22Rv1 (cell line): ENCODE results near the gene PTPRC.

Experiments
- ZFX ChIP-seq: fragments of 450-650 bp; IDR thresholded peaks from 2 replicates; pipeline ENCODE4 v1.6.1; 2017; ENCODE audit warnings: antibody characterized with exemption, borderline replicate concordance
- TF ChIP-seq, protein P1 (sequence below): fragments of 450-650 bp; IDR thresholded peaks from 2 replicates; pipeline ENCODE4 v1.5.1; 2017; ENCODE audit warnings: mild to moderate bottlenecking

DNA sequence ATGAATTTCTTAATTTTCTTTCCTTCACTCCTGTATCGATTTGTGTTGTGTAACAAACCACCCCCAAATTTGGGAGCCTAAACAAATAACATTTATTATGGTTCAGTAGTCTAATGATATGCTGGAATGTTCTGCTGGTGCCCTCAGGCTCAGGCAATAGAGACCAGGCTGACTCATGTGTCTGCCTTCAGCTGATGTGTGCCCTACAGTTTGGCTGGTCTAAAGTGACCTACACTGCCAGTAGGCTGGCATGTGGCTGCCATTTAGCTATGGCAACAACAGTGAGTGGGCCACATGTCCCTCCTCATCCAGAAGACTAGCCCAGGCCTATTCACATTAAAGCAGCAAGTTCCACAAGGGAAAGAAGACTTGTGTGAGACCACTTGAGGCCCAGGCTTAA lies 115.8 kb downstream of the PTPRC start:
- TF ChIP-seq, protein P1, sequence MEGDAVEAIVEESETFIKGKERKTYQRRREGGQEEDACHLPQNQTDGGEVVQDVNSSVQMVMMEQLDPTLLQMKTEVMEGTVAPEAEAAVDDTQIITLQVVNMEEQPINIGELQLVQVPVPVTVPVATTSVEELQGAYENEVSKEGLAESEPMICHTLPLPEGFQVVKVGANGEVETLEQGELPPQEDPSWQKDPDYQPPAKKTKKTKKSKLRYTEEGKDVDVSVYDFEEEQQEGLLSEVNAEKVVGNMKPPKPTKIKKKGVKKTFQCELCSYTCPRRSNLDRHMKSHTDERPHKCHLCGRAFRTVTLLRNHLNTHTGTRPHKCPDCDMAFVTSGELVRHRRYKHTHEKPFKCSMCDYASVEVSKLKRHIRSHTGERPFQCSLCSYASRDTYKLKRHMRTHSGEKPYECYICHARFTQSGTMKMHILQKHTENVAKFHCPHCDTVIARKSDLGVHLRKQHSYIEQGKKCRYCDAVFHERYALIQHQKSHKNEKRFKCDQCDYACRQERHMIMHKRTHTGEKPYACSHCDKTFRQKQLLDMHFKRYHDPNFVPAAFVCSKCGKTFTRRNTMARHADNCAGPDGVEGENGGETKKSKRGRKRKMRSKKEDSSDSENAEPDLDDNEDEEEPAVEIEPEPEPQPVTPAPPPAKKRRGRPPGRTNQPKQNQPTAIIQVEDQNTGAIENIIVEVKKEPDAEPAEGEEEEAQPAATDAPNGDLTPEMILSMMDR = no peak
- no peak for TF ChIP-seq ZFX
